Ishikawa (cell line): ENCODE results near the gene DHX30.

Experiments
- CEBPB ChIP-seq: IDR thresholded peaks from 2 replicates; pipeline ENCODE4 v1.6.1; 2012
- CREB1 ChIP-seq: IDR thresholded peaks from 2 replicates; pipeline ENCODE4 v1.6.1; 2012; ENCODE audit warnings: low read depth
- EGR1 ChIP-seq: IDR thresholded peaks from 2 replicates; pipeline ENCODE4 v1.6.1; 2012
- EP300 ChIP-seq: IDR thresholded peaks from 2 replicates; pipeline ENCODE4 v1.6.1; 2012; ENCODE audit warnings: borderline replicate concordance
- FOXM1 ChIP-seq: IDR thresholded peaks from 2 replicates; pipeline ENCODE4 v1.6.1; 2012; ENCODE audit warnings: low read depth, borderline replicate concordance
- NFIC ChIP-seq: IDR thresholded peaks from 2 replicates; pipeline ENCODE4 v1.6.1; 2012
- RAD21 ChIP-seq: IDR thresholded peaks from 2 replicates; pipeline ENCODE4 v1.6.1; 2012; ENCODE audit warnings: low read depth
- TAF1 ChIP-seq: IDR thresholded peaks from 2 replicates; pipeline ENCODE4 v1.6.1; 2012; ENCODE audit warnings: low read depth, mild to moderate bottlenecking
- TCF12 ChIP-seq: IDR thresholded peaks from 2 replicates; pipeline ENCODE4 v1.6.1; 2012; ENCODE audit warnings: low read depth
- TEAD4 ChIP-seq: IDR thresholded peaks from 2 replicates; pipeline ENCODE4 v1.6.1; 2012
- YY1 ChIP-seq: IDR thresholded peaks from 2 replicates; pipeline ENCODE4 v1.6.1; 2012; ENCODE audit warnings: low read depth
- ZBTB7A ChIP-seq: IDR thresholded peaks from 2 replicates; pipeline ENCODE4 v1.6.1; 2012; ENCODE audit warnings: low read depth
- TF ChIP-seq, protein P1 (sequence below): IDR thresholded peaks from 2 replicates; pipeline ENCODE4 v1.6.1; 2012
- TF ChIP-seq, protein P2 (sequence below): IDR thresholded peaks from 2 replicates; pipeline ENCODE4 v1.6.1; 2012
- TF ChIP-seq, protein P3 (sequence below): IDR thresholded peaks from 2 replicates; pipeline ENCODE4 v1.6.1; 2012; ENCODE audit warnings: low read depth, mild to moderate bottlenecking

DHX30 gene

DNA sequence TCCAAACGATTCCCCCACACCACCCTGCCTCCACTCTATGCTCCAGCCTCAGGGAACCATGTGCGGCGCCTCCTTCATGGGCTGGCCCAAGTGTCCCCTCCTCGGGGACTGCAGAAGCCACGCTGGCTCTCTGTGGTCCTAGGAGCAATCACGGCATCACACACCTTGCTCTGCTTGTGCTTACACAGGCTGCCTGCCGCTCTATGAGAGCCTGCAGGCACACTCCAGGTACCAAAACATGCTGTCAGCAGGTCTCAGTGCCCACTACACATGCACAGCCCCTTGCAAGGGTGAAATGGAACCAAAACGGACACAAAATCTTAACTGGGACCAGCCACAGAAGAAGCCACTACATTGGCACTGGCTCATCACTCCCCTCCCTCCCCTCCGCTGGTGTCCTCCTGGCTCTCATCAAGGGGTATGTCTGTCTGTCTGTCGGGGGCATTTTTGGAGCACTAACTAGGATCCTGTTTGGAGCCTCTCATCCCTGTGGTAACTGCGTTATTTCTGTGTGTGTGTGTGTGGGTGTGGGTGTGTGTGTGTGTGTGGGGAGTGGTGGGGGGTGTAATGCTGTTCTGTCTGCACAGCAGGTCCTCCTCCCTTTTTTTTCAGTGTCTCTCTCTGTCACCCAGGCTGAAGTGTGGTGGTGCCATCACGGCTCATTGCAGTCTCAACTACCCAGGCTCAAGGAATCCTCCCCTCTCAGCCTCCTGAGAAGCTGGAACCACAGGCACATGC, 60.6 kb downstream of the DHX30 start:
- TF ChIP-seq ZBTB7A, result no peak

DNA sequence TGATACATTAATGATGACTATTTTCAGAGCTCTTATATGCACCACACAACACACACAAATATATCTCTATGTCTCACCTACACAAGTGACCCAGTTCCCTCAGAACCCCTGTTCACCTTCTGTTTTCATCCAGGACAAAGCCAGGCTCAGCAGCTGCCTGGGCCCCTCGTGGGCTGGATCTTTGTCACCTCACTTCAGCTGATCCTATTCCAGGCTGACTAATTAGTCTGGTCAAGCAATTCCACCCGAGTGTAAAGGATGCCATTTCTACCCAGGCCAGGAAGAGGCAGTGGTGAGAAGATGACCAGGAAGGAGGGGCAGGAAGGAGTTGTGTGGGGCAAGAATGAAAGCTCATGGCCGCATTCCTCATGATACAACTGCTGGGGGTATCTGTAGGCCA, 62.3 kb downstream of the DHX30 start:
- TF ChIP-seq EP300 (no peak), CEBPB (no peak), CREB1 (no peak), TEAD4 (no peak), RAD21 (no peak), FOXM1 (no peak), EGR1 (no peak)
- TF ChIP-seq, protein P1, sequence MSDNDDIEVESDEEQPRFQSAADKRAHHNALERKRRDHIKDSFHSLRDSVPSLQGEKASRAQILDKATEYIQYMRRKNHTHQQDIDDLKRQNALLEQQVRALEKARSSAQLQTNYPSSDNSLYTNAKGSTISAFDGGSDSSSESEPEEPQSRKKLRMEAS, result no peak
- TF ChIP-seq, protein P2, sequence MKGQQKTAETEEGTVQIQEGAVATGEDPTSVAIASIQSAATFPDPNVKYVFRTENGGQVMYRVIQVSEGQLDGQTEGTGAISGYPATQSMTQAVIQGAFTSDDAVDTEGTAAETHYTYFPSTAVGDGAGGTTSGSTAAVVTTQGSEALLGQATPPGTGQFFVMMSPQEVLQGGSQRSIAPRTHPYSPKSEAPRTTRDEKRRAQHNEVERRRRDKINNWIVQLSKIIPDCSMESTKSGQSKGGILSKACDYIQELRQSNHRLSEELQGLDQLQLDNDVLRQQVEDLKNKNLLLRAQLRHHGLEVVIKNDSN, result no peak

DNA sequence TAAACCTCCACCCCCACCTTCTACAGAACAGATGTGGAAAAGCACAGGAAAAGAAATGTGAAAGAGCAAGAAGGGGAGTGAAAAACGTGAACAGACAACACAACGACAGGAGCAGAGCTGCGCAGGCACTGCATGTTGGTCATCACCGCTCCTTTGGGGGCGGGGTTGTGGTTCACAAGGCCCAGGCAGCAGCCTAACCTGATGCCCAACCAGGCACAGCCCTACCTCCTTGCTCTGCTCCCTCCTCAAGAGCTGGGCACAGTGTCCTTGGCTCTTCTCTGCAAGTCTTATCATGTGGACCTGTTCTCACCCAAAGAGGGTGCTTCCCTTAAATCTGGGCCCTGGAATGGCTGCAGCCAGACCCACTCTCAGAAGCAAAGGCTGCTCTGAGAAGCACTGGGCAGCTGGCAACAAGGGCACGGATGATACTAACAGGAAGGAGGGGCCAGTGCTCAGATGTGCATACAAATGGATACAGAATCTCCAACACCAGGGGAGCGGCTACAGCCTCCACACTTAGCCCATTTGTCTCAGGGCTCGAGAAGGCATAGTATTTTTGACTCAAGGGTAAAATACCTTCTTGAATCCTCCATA, 64.6 kb downstream of the DHX30 start:
- TF ChIP-seq NFIC (no peak), EGR1 (no peak), TCF12 (no peak), TAF1 (no peak)

DNA sequence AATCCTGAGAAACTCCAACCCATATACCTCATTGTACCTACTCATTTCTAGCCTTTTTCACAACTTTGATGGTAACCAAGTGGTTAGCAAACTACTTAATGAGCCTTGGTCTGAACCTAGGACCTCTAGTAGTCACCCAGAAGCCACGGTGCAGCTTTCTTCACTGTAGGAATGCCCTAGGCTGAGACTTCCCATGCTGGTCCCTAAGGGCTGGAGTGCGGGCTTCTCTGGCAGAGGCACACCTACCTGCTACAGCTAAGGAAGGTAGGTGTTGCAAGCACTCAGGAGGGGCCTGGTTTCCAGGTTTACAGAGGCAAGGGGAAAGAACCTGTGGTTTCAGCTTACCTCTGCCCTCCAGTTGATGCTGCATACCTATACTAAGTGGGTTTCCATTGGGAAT, 65.4 kb downstream of the DHX30 start:
- TF ChIP-seq YY1 (no peak), RAD21 (no peak), CREB1 (no peak), TCF12 (no peak), FOXM1 (no peak), NFIC (no peak), TEAD4 (no peak), ZBTB7A (no peak)
- TF ChIP-seq, protein P2, result no peak

DNA sequence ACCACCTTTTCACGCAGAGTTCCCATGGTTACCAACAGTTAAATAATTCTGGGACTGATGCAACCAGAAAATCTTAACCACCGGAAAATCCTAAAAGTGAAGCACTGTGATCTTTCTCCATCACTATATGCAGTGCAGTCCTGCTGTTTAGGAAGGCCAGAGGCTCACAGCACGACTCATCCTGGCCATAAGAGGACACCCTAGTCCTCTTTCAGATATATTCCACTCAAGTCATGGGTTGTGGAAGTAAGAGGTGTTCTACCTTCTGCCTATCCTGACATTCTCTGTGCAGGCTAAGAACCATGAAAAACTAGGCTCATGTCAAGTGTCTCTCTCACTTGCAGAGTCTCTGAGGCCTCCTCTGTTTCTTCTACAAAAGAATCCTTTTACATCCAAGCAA, 67.2 kb downstream of the DHX30 start:
- TF ChIP-seq CREB1 (no peak), FOXM1 (no peak), EP300 (no peak), TAF1 (no peak), YY1 (no peak), ZBTB7A (no peak), EGR1 (no peak), TEAD4 (no peak), TCF12 (no peak), CEBPB (no peak), NFIC (no peak), RAD21 (no peak)
- TF ChIP-seq, protein P1, result no peak
- TF ChIP-seq, protein P2, result no peak
- TF ChIP-seq, protein P3, sequence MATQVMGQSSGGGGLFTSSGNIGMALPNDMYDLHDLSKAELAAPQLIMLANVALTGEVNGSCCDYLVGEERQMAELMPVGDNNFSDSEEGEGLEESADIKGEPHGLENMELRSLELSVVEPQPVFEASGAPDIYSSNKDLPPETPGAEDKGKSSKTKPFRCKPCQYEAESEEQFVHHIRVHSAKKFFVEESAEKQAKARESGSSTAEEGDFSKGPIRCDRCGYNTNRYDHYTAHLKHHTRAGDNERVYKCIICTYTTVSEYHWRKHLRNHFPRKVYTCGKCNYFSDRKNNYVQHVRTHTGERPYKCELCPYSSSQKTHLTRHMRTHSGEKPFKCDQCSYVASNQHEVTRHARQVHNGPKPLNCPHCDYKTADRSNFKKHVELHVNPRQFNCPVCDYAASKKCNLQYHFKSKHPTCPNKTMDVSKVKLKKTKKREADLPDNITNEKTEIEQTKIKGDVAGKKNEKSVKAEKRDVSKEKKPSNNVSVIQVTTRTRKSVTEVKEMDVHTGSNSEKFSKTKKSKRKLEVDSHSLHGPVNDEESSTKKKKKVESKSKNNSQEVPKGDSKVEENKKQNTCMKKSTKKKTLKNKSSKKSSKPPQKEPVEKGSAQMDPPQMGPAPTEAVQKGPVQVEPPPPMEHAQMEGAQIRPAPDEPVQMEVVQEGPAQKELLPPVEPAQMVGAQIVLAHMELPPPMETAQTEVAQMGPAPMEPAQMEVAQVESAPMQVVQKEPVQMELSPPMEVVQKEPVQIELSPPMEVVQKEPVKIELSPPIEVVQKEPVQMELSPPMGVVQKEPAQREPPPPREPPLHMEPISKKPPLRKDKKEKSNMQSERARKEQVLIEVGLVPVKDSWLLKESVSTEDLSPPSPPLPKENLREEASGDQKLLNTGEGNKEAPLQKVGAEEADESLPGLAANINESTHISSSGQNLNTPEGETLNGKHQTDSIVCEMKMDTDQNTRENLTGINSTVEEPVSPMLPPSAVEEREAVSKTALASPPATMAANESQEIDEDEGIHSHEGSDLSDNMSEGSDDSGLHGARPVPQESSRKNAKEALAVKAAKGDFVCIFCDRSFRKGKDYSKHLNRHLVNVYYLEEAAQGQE, result no peak

DNA sequence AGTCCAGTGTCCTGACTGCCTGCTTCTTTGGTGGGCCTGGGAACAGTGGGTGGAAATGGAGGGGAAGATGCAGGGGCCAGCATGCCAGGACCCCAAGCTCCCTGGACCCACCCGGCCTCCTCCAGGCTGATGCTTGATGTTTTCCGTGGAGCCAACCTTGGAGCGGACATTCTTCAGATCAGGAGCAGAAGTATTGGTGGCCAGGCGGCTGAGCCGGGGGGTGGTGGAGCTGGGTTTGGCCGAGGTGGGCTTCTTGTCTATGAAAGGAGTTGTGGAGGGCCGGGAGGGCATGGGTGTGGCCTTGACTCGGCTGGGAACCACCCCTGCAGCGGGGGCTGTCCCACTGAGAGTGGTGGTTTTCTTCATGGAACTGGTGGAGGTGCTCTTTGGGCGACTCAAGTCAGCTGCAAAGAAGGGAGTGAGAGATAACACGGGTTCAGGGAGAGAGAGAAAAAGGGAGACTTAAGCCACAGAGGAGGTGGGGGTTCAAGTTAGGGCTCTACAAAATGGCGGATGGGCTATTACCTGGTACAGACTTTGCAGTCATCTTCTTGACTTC, 67.8 kb downstream of the DHX30 start:
- TF ChIP-seq FOXM1, result no peak
- TF ChIP-seq TCF12, result no peak
- TF ChIP-seq, protein P3, result no peak
- no peak for TF ChIP-seq TEAD4
- TF ChIP-seq ZBTB7A, result no peak
- no peak for TF ChIP-seq YY1
- no peak for TF ChIP-seq EP300
- no peak for TF ChIP-seq NFIC
- TF ChIP-seq, protein P1, result no peak
- TF ChIP-seq CEBPB, result no peak
- no peak for TF ChIP-seq TAF1
- TF ChIP-seq CREB1, result no peak
